GM23248 (cell line): ENCODE data around the gene PHIP.

Experiments
- EZH2 ChIP-seq: fragments of 200-600 bp; sonication (generic); IDR thresholded peaks from 2 replicates; pipeline ENCODE4 v1.6.1; 2018; ENCODE audit warnings: antibody characterized with exemption, mild to moderate bottlenecking; ENCODE audit not compliant: insufficient read depth, poor library complexity, severe bottlenecking
- EZH2phosphoT487 ChIP-seq: fragments of 200-600 bp; sonication (generic); IDR thresholded peaks from 2 replicates; pipeline ENCODE4 v1.6.1; 2018; ENCODE audit warnings: antibody characterized with exemption, moderate library complexity, mild to moderate bottlenecking, low read depth; ENCODE audit not compliant: insufficient read depth

DNA sequence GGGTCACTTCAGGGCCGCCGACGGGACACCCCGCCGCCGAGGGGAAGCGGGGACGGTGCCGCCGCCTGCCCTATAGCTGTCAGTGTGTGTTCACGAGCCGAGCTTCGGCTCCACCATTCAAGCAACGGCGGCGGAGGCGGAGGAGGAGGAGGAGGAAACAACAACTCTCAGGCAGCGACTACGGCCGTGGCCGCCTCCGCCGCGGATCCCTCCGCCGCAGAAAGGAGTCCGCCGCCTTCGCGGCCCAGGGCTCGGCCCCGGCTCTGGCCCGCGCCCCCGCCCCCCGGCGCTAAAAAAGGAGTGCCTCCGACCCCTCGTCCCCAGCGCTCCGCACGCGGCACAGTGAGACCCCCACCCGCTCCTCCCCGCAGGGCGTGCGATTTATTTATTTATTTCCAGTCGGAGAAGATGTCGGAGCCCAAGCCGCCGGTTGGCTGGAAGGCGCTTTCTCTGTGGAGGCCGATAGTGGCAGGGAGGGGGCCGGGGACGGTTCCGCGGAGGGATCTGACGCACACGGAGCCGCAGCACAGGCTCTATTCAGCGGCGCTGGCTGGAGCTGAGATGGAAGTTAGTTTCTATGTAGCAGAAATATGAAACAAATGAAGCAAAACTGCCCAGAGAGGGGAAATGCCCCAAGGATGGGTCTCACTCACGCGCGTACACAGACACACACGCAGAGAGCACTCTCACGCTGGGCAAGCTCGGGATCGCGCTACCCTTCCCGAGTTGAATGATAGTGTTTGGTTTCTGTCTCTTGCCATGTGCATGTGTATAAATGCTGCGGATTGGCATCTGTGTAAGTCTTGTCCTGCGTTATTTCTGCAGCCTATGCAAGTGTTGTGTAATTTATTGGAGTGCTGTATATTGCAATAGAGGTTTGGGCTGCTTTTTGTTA is at the start of gene PHIP:
- TF ChIP-seq EZH2, result no peak
- TF ChIP-seq EZH2phosphoT487, result no peak
